Osteocyte (in vitro differentiated cells): ENCODE results near the gene CROCC2. TPM values are rescaled to one million over a fixed set of nuclear protein-coding genes. Genes with fewer than 3 reads are reported as not detected.

Experiments
- DNase-seq: peaks from one replicate; pipeline ENCODE4 v3.0.0; 2021; ENCODE audit warnings: mixed read lengths; ENCODE audit not compliant: unreplicated experiment; ENCODE audit errors: extremely low spot score
- H3K27ac Mint-ChIP-seq: one replicate; pipeline ENCODE4 v1.8.0; 2021; ENCODE audit warnings: mild to moderate bottlenecking, mixed read lengths; ENCODE audit not compliant: unreplicated experiment
- H3K27me3 Mint-ChIP-seq: one replicate; pipeline ENCODE4 v1.8.0; 2021; ENCODE audit warnings: mixed read lengths; ENCODE audit not compliant: unreplicated experiment
- H3K36me3 Mint-ChIP-seq: one replicate; pipeline ENCODE4 v1.8.0; 2021; ENCODE audit warnings: mixed read lengths; ENCODE audit not compliant: unreplicated experiment
- H3K4me1 Mint-ChIP-seq: one replicate; pipeline ENCODE4 v1.8.0; 2021; ENCODE audit warnings: mixed read lengths; ENCODE audit not compliant: unreplicated experiment
- H3K4me3 Mint-ChIP-seq: one replicate; pipeline ENCODE4 v1.8.0; 2021; ENCODE audit warnings: mild to moderate bottlenecking, moderate library complexity, mixed read lengths; ENCODE audit not compliant: unreplicated experiment
- H3K9me3 Mint-ChIP-seq: one replicate; pipeline ENCODE4 v1.8.0; 2021; ENCODE audit warnings: mixed read lengths; ENCODE audit not compliant: unreplicated experiment
- total RNA-seq: library from RNA; stranded (reverse); gene quantifications from 2 replicates; pipeline ENCODE4 v1.2.1, GENCODE V29; 2021
- TF ChIP-seq, protein P1 (sequence below): fragments of 200-600 bp; sonication (generic); IDR thresholded peaks from 2 replicates; pipeline ENCODE4 v1.5.0; 2021; ENCODE audit warnings: antibody characterized with exemption, mild to moderate bottlenecking, moderate library complexity

CROCC2 gene
- total RNA-seq, 1 donor from 2014 or later: not detected

DNA sequence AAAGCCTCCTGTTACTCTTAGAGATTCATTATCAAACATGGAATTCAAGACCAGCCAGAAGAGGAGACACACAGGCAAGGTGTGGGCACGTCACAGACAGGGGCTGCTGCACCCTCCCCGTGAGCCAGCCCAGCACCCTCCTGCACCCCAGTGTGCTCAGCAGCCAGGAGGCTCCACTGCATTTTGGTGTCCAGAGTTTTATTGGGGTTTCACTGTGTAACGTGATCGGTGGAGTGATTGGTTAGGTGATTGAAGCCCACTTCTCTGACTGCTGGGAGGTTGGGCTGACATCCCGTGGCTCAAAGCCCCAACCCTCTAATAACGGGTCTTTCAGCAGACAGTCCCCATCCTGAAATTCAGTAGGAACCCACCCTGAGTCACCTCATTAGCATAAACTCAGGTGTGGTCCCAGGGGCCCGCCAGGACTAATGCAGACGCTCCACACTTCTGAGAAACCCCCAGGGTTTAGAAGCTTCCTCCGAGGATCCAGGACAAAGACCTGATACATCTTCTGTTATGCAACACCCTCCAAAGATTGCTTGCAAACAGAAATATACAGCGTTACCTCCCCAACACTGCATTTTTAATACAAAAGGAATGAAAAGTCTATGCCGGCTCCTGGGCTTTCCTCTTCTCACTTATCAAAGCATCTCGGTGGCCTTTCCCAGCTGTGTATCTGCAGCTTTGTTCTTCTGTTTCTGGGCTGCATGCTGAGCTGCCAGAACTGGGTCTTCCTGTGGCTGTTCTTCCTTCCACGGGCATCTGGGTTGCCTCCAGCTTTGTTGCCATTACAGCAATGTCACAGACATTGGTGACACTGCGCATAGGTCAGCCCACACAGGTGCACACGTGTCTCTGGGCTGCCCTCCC, 48.5 kb downstream of the CROCC2 start:
- peak; percentile 38 for DNase-seq
- no peak overlapping the region for H3K4me3 Mint-ChIP-seq
- H3K9me3 Mint-ChIP-seq: no peaks in the 10 kb centered on the region
- peaks cover 26% of the 10 kb centered on the region for H3K27me3 Mint-ChIP-seq
- H3K36me3 Mint-ChIP-seq: no peaks in the 10 kb centered on the region
- H3K4me1 Mint-ChIP-seq: peaks cover 6% of the 10 kb centered on the region
- no peak overlapping the region for H3K27ac Mint-ChIP-seq
- TF ChIP-seq, protein P1, sequence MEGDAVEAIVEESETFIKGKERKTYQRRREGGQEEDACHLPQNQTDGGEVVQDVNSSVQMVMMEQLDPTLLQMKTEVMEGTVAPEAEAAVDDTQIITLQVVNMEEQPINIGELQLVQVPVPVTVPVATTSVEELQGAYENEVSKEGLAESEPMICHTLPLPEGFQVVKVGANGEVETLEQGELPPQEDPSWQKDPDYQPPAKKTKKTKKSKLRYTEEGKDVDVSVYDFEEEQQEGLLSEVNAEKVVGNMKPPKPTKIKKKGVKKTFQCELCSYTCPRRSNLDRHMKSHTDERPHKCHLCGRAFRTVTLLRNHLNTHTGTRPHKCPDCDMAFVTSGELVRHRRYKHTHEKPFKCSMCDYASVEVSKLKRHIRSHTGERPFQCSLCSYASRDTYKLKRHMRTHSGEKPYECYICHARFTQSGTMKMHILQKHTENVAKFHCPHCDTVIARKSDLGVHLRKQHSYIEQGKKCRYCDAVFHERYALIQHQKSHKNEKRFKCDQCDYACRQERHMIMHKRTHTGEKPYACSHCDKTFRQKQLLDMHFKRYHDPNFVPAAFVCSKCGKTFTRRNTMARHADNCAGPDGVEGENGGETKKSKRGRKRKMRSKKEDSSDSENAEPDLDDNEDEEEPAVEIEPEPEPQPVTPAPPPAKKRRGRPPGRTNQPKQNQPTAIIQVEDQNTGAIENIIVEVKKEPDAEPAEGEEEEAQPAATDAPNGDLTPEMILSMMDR: no peak

DNA sequence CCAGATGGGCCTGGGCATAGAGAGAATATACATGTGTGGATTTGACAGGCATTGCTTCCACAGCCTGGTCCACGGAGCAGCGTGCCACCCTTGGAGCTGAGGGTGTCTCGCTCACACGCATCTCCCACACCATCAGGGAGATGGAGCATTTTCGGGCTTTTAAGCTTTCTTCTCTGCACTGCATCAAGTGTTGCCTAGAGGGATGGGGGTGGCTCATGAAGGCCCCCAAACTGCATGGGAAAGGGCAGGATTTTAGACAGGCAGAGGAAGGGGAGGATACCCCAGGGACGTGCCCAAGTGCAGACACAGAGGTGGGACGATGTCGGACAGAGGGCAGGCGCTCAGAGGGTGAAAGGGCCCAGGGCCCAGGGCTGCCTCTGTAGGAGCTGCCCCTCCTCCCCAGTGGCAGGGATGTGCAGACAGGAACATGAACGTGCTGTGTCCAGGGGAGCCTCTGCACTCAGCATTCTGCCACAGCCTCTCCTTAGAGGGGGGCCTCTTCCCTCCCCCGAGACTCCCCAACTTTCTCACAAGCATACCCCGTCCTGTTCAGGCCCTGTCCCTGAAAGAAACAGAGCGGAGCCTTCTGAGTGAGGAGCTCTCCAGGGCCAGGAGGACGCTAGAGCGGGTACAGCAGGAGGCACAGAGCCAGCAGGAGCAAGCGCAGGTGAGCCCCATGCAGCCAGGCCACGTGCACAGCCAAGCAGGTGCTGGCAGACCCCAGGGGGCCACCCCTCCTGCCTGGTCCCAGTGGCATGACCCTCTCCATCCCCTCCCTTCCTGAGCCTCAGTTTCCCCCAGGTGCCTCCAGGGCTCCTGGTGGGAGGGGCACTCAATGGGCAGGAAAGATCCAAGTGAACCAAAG, 49.4 kb downstream of the CROCC2 start:
- Mint-ChIP-seq H3K27ac (no peak overlapping the region), H3K27me3 (peaks cover 26% of the 10 kb centered on the region), H3K9me3 (no peaks in the 10 kb centered on the region), H3K4me1 (peaks cover 12% of the 10 kb centered on the region), H3K4me3 (no peak overlapping the region), H3K36me3 (no peaks in the 10 kb centered on the region)
- TF ChIP-seq, protein P1: no peak
- DNase-seq: peak; percentile 76

DNA sequence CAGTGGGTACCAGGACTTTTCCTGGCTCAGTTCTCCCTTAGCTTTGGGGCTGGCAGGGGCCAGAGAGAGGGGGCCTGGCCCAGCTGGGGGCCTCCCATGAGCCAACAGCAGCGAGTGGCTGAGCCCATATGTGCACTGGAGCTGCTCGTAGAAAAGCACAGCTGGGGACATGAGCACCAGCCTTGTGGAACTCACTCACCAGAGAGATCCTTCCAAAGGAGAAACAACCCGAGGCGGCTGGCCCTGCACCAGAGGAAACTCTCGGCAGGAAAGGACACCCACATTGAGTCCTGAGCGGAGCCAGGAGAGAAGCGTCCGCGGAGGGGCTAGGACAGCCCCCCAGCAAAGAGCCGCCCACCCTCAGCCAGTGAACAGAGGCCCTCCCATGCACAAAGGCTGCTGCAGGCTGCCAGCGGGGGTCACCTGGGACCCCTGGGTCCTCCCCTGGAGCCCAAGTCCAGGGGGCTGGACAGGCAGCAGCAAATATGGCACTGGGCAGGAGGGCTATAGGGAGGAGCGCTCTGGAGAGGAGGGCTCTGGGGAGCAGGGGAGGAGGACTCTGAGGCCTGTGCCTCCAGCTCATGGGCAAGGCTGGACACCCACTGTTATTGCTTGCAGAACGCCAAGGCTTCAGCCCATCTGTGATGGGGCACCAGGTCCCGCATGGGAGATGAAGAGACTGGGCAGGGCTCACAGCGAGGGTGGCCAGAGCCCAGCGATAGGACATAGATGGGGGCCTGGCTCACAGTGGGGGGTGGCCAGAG, 50.2 kb downstream of the CROCC2 start:
- Mint-ChIP-seq H3K4me1 (peaks cover 14% of the 10 kb centered on the region), H3K9me3 (no peaks in the 10 kb centered on the region), H3K4me3 (no peak overlapping the region), H3K36me3 (no peaks in the 10 kb centered on the region), H3K27me3 (peaks cover 26% of the 10 kb centered on the region), H3K27ac (no peak overlapping the region)
- DNase-seq: peak; percentile 80
- TF ChIP-seq, protein P1: no peak

DNA sequence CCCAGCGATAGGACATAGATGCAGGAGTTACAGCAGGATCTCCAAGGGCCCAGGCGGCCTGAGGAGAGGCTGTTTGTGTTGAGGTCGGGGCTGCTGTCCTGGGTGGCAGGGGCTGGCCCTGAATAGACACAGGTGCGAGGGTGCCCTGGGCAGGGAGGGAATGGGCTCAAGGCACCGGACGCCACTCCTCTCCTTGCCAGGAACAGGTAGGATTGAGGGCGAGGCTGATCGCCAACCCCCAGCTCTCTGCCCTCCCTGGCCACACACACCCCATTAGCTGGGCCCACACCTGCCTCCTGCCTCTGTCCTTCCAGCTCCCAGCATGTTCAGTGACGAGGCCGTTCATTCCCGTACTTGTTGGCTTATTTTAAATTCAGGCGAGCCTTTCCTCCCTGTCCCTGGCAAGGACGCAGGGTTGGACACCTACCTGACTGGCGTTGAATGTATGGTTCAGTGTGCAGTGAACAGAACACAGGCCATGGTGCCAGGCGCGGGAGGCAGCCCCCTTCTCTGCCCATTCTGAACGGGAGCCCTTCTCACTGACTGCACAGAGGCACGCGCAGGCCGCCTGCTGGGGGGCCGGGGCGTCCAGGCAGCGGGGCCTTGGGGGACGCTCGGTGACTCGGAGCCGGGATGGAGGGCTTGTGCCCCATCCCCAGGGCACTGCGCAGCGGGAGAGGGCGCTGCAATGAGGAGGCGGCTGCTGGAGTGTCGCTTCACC, 51.0 kb downstream of the CROCC2 start:
- no peak for DNase-seq
- Mint-ChIP-seq H3K4me3 (no peak overlapping the region), H3K4me1 (peaks cover 14% of the 10 kb centered on the region), H3K36me3 (no peaks in the 10 kb centered on the region), H3K27me3 (peaks cover 26% of the 10 kb centered on the region), H3K9me3 (no peaks in the 10 kb centered on the region), H3K27ac (no peak overlapping the region)
- TF ChIP-seq, protein P1: no peak
